GM19240 (cell line): ENCODE results near the gene USP37.
A peak's percentile ranks its signal among the peaks of the same experiment; 100 is the strongest.

Source experiments
- DNase-seq: peaks from one replicate; pipeline ENCODE4 v3.0.0; 2011; ENCODE audit warnings: low spot score; ENCODE audit not compliant: insufficient read length

The USP37 gene, protein sequence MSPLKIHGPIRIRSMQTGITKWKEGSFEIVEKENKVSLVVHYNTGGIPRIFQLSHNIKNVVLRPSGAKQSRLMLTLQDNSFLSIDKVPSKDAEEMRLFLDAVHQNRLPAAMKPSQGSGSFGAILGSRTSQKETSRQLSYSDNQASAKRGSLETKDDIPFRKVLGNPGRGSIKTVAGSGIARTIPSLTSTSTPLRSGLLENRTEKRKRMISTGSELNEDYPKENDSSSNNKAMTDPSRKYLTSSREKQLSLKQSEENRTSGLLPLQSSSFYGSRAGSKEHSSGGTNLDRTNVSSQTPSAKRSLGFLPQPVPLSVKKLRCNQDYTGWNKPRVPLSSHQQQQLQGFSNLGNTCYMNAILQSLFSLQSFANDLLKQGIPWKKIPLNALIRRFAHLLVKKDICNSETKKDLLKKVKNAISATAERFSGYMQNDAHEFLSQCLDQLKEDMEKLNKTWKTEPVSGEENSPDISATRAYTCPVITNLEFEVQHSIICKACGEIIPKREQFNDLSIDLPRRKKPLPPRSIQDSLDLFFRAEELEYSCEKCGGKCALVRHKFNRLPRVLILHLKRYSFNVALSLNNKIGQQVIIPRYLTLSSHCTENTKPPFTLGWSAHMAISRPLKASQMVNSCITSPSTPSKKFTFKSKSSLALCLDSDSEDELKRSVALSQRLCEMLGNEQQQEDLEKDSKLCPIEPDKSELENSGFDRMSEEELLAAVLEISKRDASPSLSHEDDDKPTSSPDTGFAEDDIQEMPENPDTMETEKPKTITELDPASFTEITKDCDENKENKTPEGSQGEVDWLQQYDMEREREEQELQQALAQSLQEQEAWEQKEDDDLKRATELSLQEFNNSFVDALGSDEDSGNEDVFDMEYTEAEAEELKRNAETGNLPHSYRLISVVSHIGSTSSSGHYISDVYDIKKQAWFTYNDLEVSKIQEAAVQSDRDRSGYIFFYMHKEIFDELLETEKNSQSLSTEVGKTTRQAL

GRCh38 chr2:218568190-218569037, at the start of gene USP37, which contains the start of gene CNOT9:
Gene USP37, minus strand, starts transcription at chr2:218568351. Its CDS starts 9,698 bp downstream, at chr2:218558653.
Gene CNOT9, plus strand, starts transcription at chr2:218568839. Its CDS starts 116 bp downstream, at chr2:218568955.
- peak; percentile 68 for DNase-seq

GRCh38 chr2:218615868-218616315, 47.7 kb upstream of the USP37 start:
- no peak for DNase-seq

DNA sequence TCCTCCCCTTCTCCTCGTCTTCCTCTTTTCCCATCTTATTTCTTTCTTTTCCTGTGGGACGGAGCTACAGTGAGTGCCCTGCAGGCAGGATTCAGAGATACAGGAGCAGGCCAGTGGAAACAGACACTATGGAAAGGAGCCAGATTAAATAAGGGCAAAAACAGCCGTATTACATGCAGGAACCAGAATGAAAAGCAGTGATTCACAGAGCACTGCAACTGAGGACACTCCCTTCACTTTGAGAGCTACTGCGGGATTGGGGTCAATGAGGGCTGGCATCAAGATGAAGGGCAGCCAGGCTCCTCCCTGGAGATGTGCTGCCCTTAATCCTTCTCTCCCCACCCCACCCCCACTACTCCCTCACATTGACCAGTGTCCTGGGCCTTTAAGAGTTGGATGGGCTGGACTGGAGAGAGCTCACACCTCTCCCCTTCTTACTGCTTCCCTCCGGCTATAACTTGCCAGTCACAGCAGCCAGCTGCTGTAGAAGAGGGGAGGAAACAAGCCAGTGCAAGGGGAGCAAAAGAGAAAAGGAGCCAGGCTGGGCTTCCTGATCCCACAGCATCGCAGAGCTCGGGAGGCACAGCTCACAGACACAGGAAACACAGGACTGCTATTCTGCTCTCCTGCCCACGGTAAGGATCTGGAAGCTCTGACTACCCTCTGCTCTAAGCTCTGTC, 39.4 kb upstream of the USP37 start, which contains the start of gene PLCD4:
Gene PLCD4 (plus strand): TSS at position 464 of the 680 bp plus-strand sequence. CDS start 7,841 bp downstream, outside the sequence.
- DNase-seq = no peak

- no peak for DNase-seq
These were observed 37.3 kb upstream of the USP37 start for GRCh38 chr2:218605432-218605831.

- DNase-seq = no peak
These were observed 17.4 kb upstream of the USP37 start for GRCh38 chr2:218585541-218585940.

GRCh38 chr2:218583983-218584850, 16.1 kb upstream of the USP37 start:
- DNase-seq = no peak

GRCh38 chr2:218582076-218582475, 13.9 kb upstream of the USP37 start:
- no peak for DNase-seq

GRCh38 chr2:218578272-218578877, 10.2 kb upstream of the USP37 start:
- DNase-seq = no peak

DNA sequence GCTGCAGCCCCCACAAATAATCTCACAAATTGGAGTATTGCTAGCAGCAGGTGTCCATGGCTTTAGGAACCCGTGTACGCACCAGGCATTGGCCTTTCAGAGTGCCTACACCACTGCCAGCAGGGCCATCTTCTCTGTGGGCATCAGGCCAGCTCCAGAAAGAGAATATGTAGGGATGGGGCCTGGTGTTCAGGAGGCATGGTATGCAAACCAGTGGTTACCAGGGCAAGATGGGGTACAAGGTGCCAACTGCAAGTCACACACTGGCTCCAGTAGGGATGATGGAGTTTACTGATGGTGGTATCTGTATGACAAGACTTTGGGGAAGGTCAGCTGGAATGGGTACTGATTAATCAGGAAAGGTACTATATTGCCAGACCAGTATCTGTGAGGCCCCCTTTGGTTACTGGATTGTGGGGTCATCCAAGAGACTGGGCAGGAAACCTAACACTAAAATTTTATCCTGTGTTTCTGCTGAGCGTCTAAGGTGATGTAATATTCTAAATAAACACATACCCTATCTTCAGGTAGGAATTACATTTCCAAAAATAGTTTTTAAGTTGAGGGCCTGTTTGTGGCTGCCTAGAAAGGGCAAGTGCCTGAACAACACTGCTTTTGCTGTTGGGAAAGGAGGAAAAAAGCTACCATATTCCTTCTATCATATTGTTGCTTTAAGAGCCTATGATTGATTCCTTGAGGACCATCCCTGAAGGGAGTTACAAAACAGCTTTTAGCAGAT, 9.5 kb upstream of the USP37 start:
- no peak for DNase-seq

- no peak for DNase-seq
These were observed 8.7 kb upstream of the USP37 start for GRCh38 chr2:218576854-218577253.

- no peak for DNase-seq
These were observed 2.7 kb upstream of the USP37 start for GRCh38 chr2:218570850-218571249.

DNA sequence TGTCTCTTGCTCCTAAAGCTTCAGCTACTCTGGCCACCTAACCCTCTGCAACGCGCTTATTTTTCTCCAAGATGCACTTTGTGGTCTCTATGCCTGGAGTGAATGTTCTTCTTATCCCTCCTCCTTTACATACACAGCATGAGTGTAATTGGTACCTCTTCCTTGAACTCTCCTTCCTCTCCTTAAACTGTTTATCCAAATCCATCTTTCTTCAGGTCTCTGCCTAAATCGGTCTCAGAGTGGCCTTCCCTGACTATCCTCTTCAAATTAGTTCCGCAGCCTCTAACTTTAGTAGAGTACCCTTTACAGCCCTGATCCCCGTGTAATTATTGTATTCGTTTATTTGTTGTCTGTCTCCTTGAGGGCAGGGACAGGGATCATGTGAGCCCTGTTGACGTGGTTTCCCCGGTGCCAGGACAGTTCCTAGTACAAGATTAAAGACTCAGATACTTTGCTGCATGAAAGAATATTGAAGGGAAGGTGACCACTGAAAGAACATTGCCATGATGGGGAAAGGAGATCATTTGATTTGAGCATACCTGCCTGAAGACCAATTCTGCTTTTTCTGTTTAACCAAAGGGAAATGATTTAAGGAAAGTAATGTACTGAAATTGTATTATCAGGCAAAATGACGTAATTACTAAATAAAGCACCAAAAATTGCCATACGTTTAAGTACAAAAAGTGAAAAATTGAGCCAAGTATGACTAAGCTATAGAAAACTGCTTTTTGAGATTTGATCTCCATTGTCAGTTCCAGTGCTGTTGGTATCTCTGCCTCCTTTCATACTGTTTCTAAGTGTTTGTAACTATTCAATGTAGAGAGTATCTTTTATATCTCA, 1.7 kb upstream of the USP37 start:
- DNase-seq = no peak

GRCh38 chr2:218569038-218569431, 884 bp upstream of the USP37 start:
- no peak for DNase-seq

DNA sequence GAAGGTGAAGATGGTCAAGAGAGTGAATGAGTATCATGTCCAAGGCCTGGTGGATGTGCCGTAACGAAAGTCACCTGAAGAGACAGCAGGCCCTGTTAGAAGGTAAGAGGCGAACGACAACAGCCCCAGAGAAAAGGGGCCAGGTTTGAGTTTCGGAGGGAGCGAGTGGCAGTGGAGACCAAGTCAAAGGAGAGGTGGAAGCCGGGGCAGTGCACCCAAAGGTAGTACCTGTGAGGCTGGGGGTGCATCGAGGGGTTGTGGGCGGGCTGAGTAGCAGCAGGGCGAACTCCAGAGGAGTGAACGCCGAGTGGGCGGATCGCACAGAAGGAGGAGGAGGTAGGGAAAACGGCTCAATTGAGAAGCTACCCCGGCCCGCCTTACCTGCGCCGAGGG, 358 bp downstream of the USP37 start:
- peak; percentile 5 for DNase-seq

GRCh38 chr2:218566296-218566695, 1.9 kb downstream of the USP37 start:
- no peak for DNase-seq

- DNase-seq = no peak
These were observed 4.1 kb downstream of the USP37 start for GRCh38 chr2:218564056-218564455.

DNA sequence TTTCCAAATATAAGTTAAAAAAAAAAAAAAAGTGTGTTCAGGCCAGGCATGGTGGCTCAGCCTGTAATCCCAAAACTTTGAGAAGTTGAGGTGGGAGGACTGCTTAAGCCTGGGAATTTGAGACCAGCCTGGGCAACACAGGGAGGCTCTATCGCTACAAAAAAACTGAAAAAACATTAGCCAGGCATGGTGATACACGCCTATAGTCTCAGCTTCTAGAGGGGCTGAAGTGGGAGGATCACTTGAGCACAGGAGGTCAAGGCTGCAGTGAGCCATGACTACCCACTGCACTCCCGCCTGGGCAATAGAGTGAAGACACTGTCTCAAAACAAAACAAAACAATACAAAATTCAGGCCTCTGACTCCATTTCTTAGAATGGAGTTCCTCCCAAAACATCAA, 9.2 kb downstream of the USP37 start:
- no peak for DNase-seq
